GM23338 (cell line): ENCODE data around the gene EPS8.

Experiments used
- CREB1 ChIP-seq: fragments of 250-450 bp; sonication (Bioruptor Pico); IDR thresholded peaks from 2 replicates; pipeline ENCODE4 v1.5.0; 2020; ENCODE audit warnings: low read depth, mild to moderate bottlenecking, moderate library complexity
- CTCF ChIP-seq, 2 experiments: fragments of 200-600 bp in 1 of 2; sonication (generic) in 1 of 2; conservative IDR thresholded peaks; 2 replicates each; pipeline versions ENCODE4 v1.5.1 to v1.6.1; 2016 to 2017; ENCODE audit warnings: antibody characterized with exemption in 2 of 2, low read depth in 2 of 2, mild to moderate bottlenecking in 2 of 2, moderate library complexity in 1 of 2
- EZH2 ChIP-seq: fragments of 200-600 bp; sonication (generic); IDR thresholded peaks from one replicate; pipeline ENCODE4 v1.8.0; 2017; ENCODE audit warnings: antibody characterized with exemption, mild to moderate bottlenecking, low read depth; ENCODE audit not compliant: unreplicated experiment
- EZH2phosphoT487 ChIP-seq: fragments of 200-600 bp; sonication (generic); IDR thresholded peaks from one replicate; pipeline ENCODE4 v1.8.1; 2018; ENCODE audit warnings: antibody characterized with exemption; ENCODE audit not compliant: unreplicated experiment
- POLR2AphosphoS5 ChIP-seq: IDR thresholded peaks from 2 replicates; pipeline ENCODE4 v1.6.1; 2016; ENCODE audit warnings: antibody characterized with exemption, low read depth

GRCh38 chr12:15726027-15726877 is 62.9 kb downstream of the EPS8 start:
- no peak for TF ChIP-seq POLR2AphosphoS5
- no peak for TF ChIP-seq EZH2
- TF ChIP-seq CREB1 (CRISPR knock-in tag): no peak
- TF ChIP-seq CTCF (conservative IDR thresholded peaks at IDR 0.05; ENCODE audit: low read depth in 2 of 2): no peak
- TF ChIP-seq EZH2phosphoT487: no peak
